Activated T-helper 17 cell treated with anti-CD3 and anti-CD28 coated beads, Interleukin-2, amount 50 U/mL, for 72 hours (primary cell): ENCODE data around the gene DOCK4. TPM values are rescaled to one million over a fixed set of nuclear protein-coding genes. Genes with fewer than 3 reads are reported as not detected.

Source experiments
- ATAC-seq: fragments of 150-1000 bp; cut with Tn5 transposase; replicated peaks from 2 replicates; pipeline ENCODE4 v1.10.0; 2021; ENCODE audit warnings: mild to moderate bottlenecking, moderate library complexity
- H3K27ac Mint-ChIP-seq: one replicate; pipeline ENCODE4 v1.8.0; 2022; ENCODE audit warnings: mixed read lengths
- H3K27me3 Mint-ChIP-seq: one replicate; pipeline ENCODE4 v1.8.0; 2022; ENCODE audit warnings: mixed read lengths
- H3K36me3 Mint-ChIP-seq: one replicate; pipeline ENCODE4 v1.8.0; 2022; ENCODE audit warnings: low read depth, mild to moderate bottlenecking, mixed read lengths
- H3K4me1 Mint-ChIP-seq: one replicate; pipeline ENCODE4 v1.8.0; 2022; ENCODE audit warnings: mixed read lengths
- H3K4me3 Mint-ChIP-seq: one replicate; pipeline ENCODE4 v1.8.0; 2022; ENCODE audit warnings: mild to moderate bottlenecking, mixed read lengths
- H3K9me3 Mint-ChIP-seq: one replicate; pipeline ENCODE4 v1.8.0; 2022; ENCODE audit warnings: mixed read lengths
- total RNA-seq, 2 donors: library from RNA; stranded (reverse); gene quantifications; one replicate each; pipeline ENCODE4 v1.2.3, GENCODE V29; 2022

The DOCK4 gene
- total RNA-seq, 2 donors from 2014 or later = 0.50 to 1.5 TPM

DNA sequence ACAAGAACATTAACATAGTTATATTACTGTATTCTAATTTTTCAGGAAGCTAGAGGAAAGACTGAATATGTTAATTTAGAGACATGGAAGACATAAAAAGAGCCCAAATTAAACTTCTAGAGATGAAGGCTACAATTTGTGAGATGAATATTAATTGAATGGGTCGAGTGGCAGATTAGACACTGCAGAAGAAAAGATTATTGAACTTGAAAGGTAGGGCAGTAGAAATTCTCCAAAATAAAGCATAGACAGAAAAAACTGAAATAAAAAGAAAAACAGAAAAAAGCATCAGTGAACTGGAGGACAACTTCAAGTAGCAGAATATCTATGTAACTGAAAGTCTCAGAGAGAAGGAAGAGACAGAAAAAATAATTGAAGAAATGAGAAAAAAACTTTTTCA, 369.6 kb downstream of the DOCK4 start:
- no peaks in the 10 kb centered on the region for H3K36me3 Mint-ChIP-seq
- no peak overlapping the region for H3K27ac Mint-ChIP-seq
- no peaks in the 10 kb centered on the region for H3K4me1 Mint-ChIP-seq
- ATAC-seq = no peak
- no peak overlapping the region for H3K4me3 Mint-ChIP-seq
- H3K9me3 Mint-ChIP-seq = no peaks in the 10 kb centered on the region
- H3K27me3 Mint-ChIP-seq = no peaks in the 10 kb centered on the region

DNA sequence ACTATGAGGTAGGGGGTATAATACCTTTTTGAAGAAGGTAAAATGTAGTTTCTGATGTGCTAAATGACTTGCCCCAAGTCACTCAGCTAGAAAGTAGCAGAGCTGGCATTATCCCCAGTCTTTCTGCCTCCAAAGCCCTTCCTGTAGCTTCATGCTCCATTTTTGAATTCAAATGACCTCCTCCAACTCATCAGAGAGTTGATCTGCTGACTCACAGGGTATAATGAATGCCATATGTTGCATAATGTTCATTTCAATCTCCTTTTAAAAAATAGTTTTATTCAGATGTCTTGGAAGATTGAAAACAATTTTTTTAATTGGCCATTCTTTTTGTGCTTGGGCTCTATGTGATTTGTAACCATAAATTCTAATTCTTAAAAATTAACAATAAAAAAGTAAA, 371.1 kb downstream of the DOCK4 start:
- no peak for ATAC-seq
- H3K9me3 Mint-ChIP-seq = no peaks in the 10 kb centered on the region
- no peaks in the 10 kb centered on the region for H3K4me1 Mint-ChIP-seq
- no peak overlapping the region for H3K4me3 Mint-ChIP-seq
- no peak overlapping the region for H3K27ac Mint-ChIP-seq
- peaks cover 9% of the 10 kb centered on the region for H3K27me3 Mint-ChIP-seq
- H3K36me3 Mint-ChIP-seq = no peaks in the 10 kb centered on the region

DNA sequence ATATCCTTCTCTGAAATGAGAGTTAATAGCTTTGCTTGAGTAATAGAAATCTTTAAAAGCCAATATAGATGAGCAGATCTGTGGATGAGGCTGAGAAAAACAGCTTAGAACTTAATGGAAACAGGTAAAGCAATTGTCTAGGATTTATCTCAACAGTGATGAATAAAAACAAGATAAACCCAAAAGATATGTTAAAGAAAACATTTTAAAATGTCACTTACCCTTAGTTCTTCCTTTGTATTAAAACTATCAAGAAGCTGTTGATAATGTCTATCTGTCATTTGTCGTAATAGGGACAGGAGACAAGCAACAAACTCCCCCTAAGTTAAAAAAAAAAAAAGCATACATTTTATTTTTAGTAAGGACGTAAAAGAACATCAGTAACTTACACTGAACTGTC, 371.8 kb downstream of the DOCK4 start:
- no peak for ATAC-seq
- H3K27ac Mint-ChIP-seq = no peak overlapping the region

DNA sequence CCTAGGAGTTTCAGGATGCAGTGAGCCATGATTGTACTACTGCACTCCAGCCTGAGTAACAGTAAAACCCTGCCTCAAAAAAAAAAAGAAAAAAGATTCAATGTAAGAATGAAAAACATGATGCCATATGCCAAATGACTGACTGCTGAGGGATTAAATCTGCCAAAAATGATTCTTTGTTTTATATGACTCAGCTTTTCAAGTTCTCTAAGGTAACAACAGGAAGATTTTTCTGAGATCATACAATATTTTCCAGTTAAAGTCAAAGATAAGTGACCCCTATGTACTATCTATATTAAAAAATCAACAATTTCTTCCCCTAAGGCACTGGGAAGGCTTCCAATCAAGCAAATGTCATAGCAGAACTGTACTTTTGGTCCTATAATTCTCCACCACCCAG, 372.7 kb downstream of the DOCK4 start:
- H3K4me1 Mint-ChIP-seq = no peaks in the 10 kb centered on the region
- peaks cover 9% of the 10 kb centered on the region for H3K27me3 Mint-ChIP-seq
- no peaks in the 10 kb centered on the region for H3K36me3 Mint-ChIP-seq
- no peak overlapping the region for H3K4me3 Mint-ChIP-seq
- no peak overlapping the region for H3K27ac Mint-ChIP-seq
- H3K9me3 Mint-ChIP-seq = no peaks in the 10 kb centered on the region
- no peak for ATAC-seq

More for the DNA sequence above, 371.8 kb downstream of the DOCK4 start:
- Mint-ChIP-seq H3K27me3 (peaks cover 9% of the 10 kb centered on the region), H3K9me3 (no peaks in the 10 kb centered on the region), H3K36me3 (no peaks in the 10 kb centered on the region), H3K4me3 (no peak overlapping the region), H3K4me1 (no peaks in the 10 kb centered on the region)

DNA sequence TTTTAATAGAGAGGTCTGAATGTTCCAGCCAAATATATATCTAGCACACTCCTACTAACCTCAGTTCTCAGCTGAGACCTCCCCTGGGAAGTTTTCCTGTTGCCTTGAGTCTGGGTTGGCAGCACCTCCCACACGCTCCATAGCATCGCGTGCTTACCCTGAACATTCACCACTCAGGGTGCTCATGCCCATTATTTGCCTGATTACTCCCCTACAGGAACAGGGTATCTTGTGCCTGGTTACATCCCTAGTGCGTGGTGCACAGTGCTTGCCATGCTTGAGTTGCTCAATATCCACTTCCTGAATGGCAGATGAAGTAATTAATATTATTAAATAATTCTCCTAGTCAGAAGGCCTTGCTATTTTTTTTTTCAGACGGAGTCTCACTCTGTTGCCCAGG, 374.0 kb downstream of the DOCK4 start:
- Mint-ChIP-seq H3K9me3 (no peaks in the 10 kb centered on the region), H3K27ac (no peak overlapping the region), H3K27me3 (peaks cover 14% of the 10 kb centered on the region), H3K4me3 (no peak overlapping the region), H3K4me1 (no peaks in the 10 kb centered on the region), H3K36me3 (no peaks in the 10 kb centered on the region)
- no peak for ATAC-seq

DNA sequence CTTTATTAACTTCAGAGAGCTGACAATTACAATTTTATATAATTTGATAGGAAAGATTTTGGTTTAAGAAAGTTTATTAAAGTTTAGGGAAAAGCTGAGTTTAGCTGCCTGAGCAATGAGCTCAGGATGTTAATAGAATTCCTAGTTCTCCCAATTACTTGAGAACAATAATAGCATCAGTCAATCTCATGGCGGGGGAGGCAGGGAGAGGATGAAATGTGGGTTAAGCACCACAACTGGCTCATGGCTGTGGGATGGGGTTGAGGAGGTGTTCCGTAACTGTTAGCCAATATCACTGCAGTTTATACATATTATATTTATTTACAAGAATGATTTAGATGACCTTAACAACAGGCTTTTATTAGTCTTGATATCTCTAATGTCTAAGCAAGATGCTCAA, 377.0 kb downstream of the DOCK4 start:
- no peak for ATAC-seq
- Mint-ChIP-seq H3K27me3 (peaks cover 21% of the 10 kb centered on the region), H3K4me1 (no peaks in the 10 kb centered on the region), H3K9me3 (no peaks in the 10 kb centered on the region), H3K27ac (no peak overlapping the region), H3K36me3 (no peaks in the 10 kb centered on the region), H3K4me3 (no peak overlapping the region)

DNA sequence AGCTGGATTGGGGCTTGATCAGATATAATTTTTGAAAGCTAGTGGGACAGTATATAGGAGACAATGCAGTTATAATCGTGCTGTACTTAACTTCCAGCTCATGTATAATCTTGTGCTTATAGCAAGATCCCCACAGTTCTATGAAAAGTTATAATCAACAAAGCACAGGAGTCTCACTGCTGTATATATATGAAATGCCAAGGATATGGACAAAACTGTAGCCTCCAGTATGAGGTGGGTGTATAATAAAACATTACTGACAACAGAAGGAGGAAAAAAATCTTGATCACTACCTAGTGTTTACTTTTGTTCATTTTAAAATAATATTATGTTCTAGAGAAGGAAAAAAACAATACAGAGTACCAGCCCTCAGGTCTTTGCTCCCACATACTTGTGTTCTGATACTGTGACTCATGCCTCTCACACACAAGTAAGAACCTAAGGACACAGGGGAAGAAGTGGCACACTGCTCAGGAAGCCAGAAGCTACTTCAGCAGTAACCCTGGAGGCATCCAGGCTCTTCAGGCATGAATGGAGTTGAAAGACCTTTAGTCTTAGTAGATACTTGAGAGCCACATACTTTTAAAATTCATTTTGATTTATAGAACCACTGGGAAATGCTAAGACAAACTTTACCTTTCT, 378.2 kb downstream of the DOCK4 start:
- no peaks in the 10 kb centered on the region for H3K9me3 Mint-ChIP-seq
- no peaks in the 10 kb centered on the region for H3K36me3 Mint-ChIP-seq
- no peak overlapping the region for H3K4me3 Mint-ChIP-seq
- no peak overlapping the region for H3K27ac Mint-ChIP-seq
- peak; percentile 52 for ATAC-seq
- peaks cover 21% of the 10 kb centered on the region for H3K27me3 Mint-ChIP-seq
- H3K4me1 Mint-ChIP-seq = no peaks in the 10 kb centered on the region

DNA sequence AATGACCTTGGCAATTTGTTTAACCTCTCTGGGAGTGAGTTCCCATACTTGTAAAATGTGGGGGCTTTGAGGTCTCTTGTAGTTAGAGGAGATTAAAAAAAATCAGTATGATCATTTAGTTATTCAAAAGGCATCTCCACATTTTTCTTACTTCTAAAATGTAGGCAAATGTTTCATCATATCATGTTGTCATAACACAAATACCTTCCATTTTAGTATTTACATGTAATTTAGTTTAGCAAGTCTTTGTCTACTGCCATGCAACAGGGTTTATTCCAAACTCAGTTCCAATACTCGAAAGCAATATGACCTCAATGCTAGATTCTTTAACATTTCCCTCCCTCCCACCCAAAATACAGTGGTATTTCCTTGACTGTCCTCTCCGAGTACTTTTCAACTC, 381.2 kb downstream of the DOCK4 start:
- Mint-ChIP-seq H3K9me3 (no peaks in the 10 kb centered on the region), H3K4me3 (no peak overlapping the region), H3K4me1 (no peaks in the 10 kb centered on the region)

DNA sequence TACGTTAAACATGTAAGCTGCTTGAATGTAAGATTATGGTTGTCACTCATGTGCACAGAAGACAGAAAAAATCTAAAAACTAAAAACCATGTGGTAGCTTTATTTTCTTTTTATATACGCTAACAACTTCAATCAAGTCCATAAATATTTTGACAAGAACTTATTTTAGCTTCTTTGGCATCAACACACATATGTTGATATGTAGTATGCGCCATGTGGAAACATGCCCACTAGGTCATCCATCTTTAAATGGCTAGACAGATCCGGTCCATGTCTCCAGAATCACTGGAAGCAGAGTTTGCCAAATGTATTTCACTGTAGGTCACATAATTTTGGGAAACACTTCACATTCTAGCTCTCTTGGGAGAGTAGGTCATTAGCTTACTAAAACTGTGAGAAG, 382.4 kb downstream of the DOCK4 start:
- Mint-ChIP-seq H3K4me3 (no peak overlapping the region), H3K9me3 (no peaks in the 10 kb centered on the region), H3K4me1 (no peaks in the 10 kb centered on the region), H3K36me3 (no peaks in the 10 kb centered on the region), H3K27ac (no peak overlapping the region), H3K27me3 (peaks cover 17% of the 10 kb centered on the region)
- ATAC-seq = no peak

More for the DNA sequence above, 381.2 kb downstream of the DOCK4 start:
- Mint-ChIP-seq H3K36me3 (no peaks in the 10 kb centered on the region), H3K27ac (no peak overlapping the region), H3K27me3 (peaks cover 17% of the 10 kb centered on the region)
- ATAC-seq = no peak

DNA sequence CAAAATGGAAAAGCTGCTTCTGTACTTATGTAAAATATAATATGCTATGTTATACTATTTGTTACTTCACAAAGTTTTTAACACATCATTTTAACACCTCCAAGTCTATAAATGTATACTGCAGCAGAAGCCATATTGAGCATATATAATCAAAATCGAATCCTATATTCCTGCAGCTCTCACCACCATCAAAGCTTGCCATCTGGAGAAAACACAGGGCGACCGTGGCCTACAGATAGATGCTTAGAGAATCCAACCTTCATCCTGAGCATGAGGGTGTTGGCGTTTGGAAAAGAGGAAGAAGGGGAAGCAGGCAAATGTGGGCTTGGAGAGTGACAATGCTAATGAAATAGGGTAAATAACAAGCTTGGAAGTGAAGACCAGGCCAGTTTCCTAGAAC, 385.2 kb downstream of the DOCK4 start:
- Mint-ChIP-seq H3K36me3 (no peaks in the 10 kb centered on the region), H3K4me3 (no peak overlapping the region), H3K27me3 (peaks cover 9% of the 10 kb centered on the region), H3K4me1 (no peaks in the 10 kb centered on the region), H3K27ac (no peak overlapping the region), H3K9me3 (no peaks in the 10 kb centered on the region)
- no peak for ATAC-seq

DNA sequence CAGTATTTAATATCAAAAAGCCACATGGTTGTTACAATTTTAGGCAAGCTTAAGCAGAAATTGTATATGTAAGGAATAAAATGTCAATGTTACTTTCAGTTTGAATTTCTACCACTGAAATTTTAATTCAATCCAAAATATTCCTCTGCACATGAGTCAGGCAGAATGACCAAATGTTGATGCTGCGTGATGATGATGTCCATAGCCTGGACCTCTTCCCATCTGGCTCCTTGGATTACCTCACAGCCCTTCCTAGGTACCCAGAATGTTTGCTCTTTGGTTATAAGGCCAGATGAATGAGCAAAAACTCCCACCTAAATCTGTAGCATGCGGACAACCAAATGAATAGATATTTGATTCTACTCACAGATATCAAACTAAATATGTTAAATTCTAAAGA, 385.6 kb downstream of the DOCK4 start:
- Mint-ChIP-seq H3K27ac (no peak overlapping the region), H3K4me3 (no peak overlapping the region), H3K27me3 (peaks cover 9% of the 10 kb centered on the region), H3K9me3 (no peaks in the 10 kb centered on the region), H3K4me1 (no peaks in the 10 kb centered on the region), H3K36me3 (no peaks in the 10 kb centered on the region)
- no peak for ATAC-seq

DNA sequence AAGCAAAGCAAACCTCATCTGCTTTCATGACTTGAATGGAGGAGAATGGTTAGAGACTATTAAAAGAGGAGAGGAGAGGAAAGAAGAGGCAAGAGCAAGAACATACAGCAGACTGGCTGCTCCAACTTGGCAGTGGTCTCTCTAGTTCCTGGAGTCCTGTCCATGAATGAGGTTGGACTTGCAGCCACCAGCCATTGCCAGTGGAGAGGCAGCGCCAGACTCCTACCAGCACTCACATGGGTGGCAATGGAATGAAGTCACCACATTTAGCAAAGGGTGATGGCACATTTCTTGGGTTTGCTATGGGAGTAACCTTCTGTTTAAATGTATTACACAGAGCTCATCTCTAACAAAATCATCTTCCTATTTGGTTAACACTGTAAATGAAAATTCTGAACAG, 386.1 kb downstream of the DOCK4 start:
- H3K4me3 Mint-ChIP-seq = no peak overlapping the region
- no peaks in the 10 kb centered on the region for H3K9me3 Mint-ChIP-seq
- no peak overlapping the region for H3K27ac Mint-ChIP-seq
- peaks cover 9% of the 10 kb centered on the region for H3K27me3 Mint-ChIP-seq
- no peaks in the 10 kb centered on the region for H3K4me1 Mint-ChIP-seq
- H3K36me3 Mint-ChIP-seq = no peaks in the 10 kb centered on the region
- no peak for ATAC-seq

DNA sequence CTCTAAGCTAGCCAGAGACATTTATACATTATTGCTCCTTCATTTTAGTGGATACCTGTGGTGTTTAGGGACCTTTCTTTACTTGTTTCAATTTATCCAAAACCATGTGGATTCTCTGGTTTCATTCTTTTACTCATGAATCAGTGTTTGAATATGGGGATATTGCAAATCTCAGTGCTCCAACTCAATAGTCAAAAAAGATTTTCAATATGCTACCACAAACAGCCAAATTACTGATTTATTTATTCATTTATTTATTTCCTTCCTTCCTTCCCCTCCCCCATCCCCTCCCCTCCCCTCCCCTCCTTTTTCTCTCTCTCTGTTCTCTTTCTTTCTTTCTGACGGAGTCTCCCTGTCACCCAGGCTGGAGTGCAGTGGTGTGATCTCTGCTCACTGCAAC, 390.8 kb downstream of the DOCK4 start:
- no peak for ATAC-seq
- no peaks in the 10 kb centered on the region for H3K4me1 Mint-ChIP-seq
- H3K27me3 Mint-ChIP-seq = no peaks in the 10 kb centered on the region

DNA sequence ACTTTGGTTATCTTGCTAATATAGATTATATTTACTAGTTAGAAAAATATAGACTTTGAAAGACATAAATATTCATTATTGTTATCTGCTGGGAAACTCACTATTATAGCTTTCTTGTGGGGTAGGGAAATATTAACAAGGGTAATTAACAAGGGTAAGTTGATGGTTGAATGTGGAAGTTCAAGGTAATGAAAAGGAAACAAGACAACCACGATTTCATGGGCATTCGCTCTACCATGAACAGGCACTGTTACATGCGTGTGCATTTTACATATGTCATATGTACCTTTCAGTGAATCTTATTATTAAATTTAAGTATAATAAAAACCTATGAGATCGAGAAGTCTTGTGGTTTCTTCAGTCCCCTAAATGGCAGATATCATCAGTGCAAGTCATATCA, 392.9 kb downstream of the DOCK4 start:
- Mint-ChIP-seq H3K36me3 (no peaks in the 10 kb centered on the region), H3K4me1 (no peaks in the 10 kb centered on the region), H3K9me3 (no peaks in the 10 kb centered on the region), H3K27ac (no peak overlapping the region), H3K27me3 (no peaks in the 10 kb centered on the region), H3K4me3 (no peak overlapping the region)
- ATAC-seq = no peak

More for the DNA sequence above, 390.8 kb downstream of the DOCK4 start:
- Mint-ChIP-seq H3K9me3 (no peaks in the 10 kb centered on the region), H3K4me3 (no peak overlapping the region), H3K36me3 (no peaks in the 10 kb centered on the region), H3K27ac (no peak overlapping the region)

DNA sequence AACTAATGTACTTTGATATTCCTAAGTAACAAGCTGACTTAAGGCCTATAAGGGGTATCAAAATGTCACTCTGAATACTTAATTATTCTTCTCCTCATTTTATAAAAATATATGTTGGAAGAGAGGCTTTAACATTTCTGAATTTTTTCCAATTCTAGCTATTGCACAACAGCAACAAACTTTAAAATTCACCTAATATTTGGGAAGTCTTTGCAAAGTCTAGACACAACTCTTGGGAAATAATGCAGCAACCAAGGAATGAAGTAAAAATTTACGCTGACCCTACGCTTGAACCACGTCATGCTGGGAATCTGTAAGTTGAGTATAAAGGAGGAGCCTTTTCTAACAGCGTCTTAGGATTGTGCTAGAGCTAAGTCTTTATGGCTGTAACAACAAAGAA, 400.0 kb downstream of the DOCK4 start:
- H3K9me3 Mint-ChIP-seq = peaks cover 2% of the 10 kb centered on the region
- ATAC-seq = no peak
- no peaks in the 10 kb centered on the region for H3K36me3 Mint-ChIP-seq
- H3K27me3 Mint-ChIP-seq = peaks cover 4% of the 10 kb centered on the region
- no peak overlapping the region for H3K4me3 Mint-ChIP-seq
- no peak overlapping the region for H3K27ac Mint-ChIP-seq
- H3K4me1 Mint-ChIP-seq = no peaks in the 10 kb centered on the region
